K562 (cell line): Measurements from ENCODE around the gene SMAD3. TPM values are rescaled to one million over a fixed set of nuclear protein-coding genes. Genes with fewer than 3 reads are reported as not detected.

Source experiments
- ARID3A ChIP-seq: IDR thresholded peaks from 2 replicates; pipeline ENCODE4 v1.6.1; 2012; ENCODE audit warnings: low read depth, low read length, improper control_type of control experiment, borderline replicate concordance
- CBFB ChIP-seq: sonication (generic); formaldehyde crosslinking; IDR thresholded peaks from 2 replicates; pipeline ENCODE4 v1.4.0; 2020; ENCODE audit warnings: mild to moderate bottlenecking, missing genetic modification reagents
- COPS2 ChIP-seq: fragments of 450-650 bp; conservative IDR thresholded peaks from 2 replicates; pipeline ENCODE4 v1.6.1; 2016; ENCODE audit warnings: mild to moderate bottlenecking, moderate library complexity
- CXXC5 ChIP-seq: fragments of 250-450 bp; sonication (Bioruptor Pico); IDR thresholded peaks from 2 replicates; pipeline ENCODE4 v1.8.0; 2022; ENCODE audit warnings: inconsistent platforms, mild to moderate bottlenecking, moderate library complexity
- ELK3 ChIP-seq: fragments of 450-650 bp; formaldehyde crosslinking; IDR thresholded peaks from 2 replicates; pipeline ENCODE4 v1.4.0; 2020; ENCODE audit warnings: mild to moderate bottlenecking
- KLF6 ChIP-seq: fragments of 250-450 bp; sonication (Bioruptor Pico); IDR thresholded peaks from 2 replicates; pipeline ENCODE4 v1.4.0; 2020; ENCODE audit warnings: mild to moderate bottlenecking, moderate library complexity, borderline replicate concordance
- MBD2 ChIP-seq: sonication (generic); IDR thresholded peaks from 2 replicates; pipeline ENCODE4 v1.6.1; 2016; ENCODE audit warnings: low read depth, borderline replicate concordance
- NBN ChIP-seq: fragments of 450-650 bp; IDR thresholded peaks from 2 replicates; pipeline ENCODE4 v1.6.1; 2016; ENCODE audit warnings: low read depth, mild to moderate bottlenecking
- NCOA4 ChIP-seq: fragments of 450-650 bp; IDR thresholded peaks from 2 replicates; pipeline ENCODE4 v1.6.1; 2018; ENCODE audit warnings: mild to moderate bottlenecking; ENCODE audit not compliant: partially characterized antibody
- PATZ1 ChIP-seq: fragments of 250-450 bp; sonication (Bioruptor Pico); IDR thresholded peaks from 2 replicates; pipeline ENCODE4 v1.5.0; 2020; ENCODE audit warnings: mild to moderate bottlenecking, borderline replicate concordance
- RAD51 ChIP-seq: fragments of 450-650 bp; IDR thresholded peaks from 2 replicates; pipeline ENCODE4 v1.7.1; 2016; ENCODE audit warnings: low read depth, mild to moderate bottlenecking, borderline replicate concordance
- RFX1 ChIP-seq: fragments of 450-650 bp; IDR thresholded peaks from 2 replicates; pipeline ENCODE4 v1.6.1; 2016; ENCODE audit warnings: mild to moderate bottlenecking, moderate library complexity
- SMARCC2 ChIP-seq: fragments of 450-650 bp; IDR thresholded peaks from 2 replicates; pipeline ENCODE4 v1.6.1; 2017; ENCODE audit warnings: antibody characterized with exemption, moderate library complexity, mild to moderate bottlenecking, low read depth
- UBTF ChIP-seq, 2 experiments: IDR thresholded peaks; 2 replicates each; pipeline ENCODE4 v1.6.1; 2012; ENCODE audit warnings: improper control_type of control experiment in 2 of 2, low read depth in 2 of 2, low read length in 2 of 2, borderline replicate concordance in 1 of 2
- WHSC1 ChIP-seq: IDR thresholded peaks from one replicate; pipeline ENCODE4 v1.6.1; 2012; ENCODE audit warnings: low read length, control low read depth, inconsistent platforms
- ZEB2 ChIP-seq: fragments of 450-650 bp; IDR thresholded peaks from 2 replicates; pipeline ENCODE4 v1.6.1; 2016
- ZNF316 ChIP-seq: fragments of 450-650 bp; IDR thresholded peaks from 2 replicates; pipeline ENCODE4 v1.6.1; 2016
- ZNF444 ChIP-seq: fragments of 250-450 bp; sonication (Bioruptor Pico); IDR thresholded peaks from 2 replicates; pipeline ENCODE4 v1.4.0; 2020; ENCODE audit warnings: mild to moderate bottlenecking, moderate library complexity
- ZNF589 ChIP-seq: fragments of 200-800 bp; sonication (Bioruptor generic); IDR thresholded peaks from 2 replicates; pipeline ENCODE4 v1.6.1; 2016; ENCODE audit warnings: low read depth, missing genetic modification characterization, missing compliant biosample characterization
- ZNF644 ChIP-seq: fragments of 200-800 bp; sonication (Bioruptor generic); IDR thresholded peaks from 2 replicates; pipeline ENCODE4 v1.6.1; 2016; ENCODE audit warnings: low read depth, missing genetic modification characterization, missing compliant biosample characterization
- ZNF695 ChIP-seq: fragments of 450-650 bp; formaldehyde crosslinking; IDR thresholded peaks from 2 replicates; pipeline ENCODE4 v1.4.0; 2020; ENCODE audit warnings: mild to moderate bottlenecking, moderate library complexity
- polyA plus RNA-seq, 8 experiments: library from polyadenylated mRNA; depleted of rRNA in 4 of 8; stranded (reverse) in 5 of 8; unstranded in 3 of 8; fragments of >200 nt; fragmentation: Nextera tagmentation in 2 of 8; fragmentation: Illumina TruSeq in 1 of 8; extraction: Ambion mirVana in 2 of 8; extraction: Trizol in 1 of 8; gene quantifications; 2 replicates each; pipeline versions ENCODE4 v1.2.1 to v1.2.3, GENCODE V29; 2011 to 2014; ENCODE audit warnings: inconsistent platforms in 1 of 8, missing spikeins in 1 of 8
- total RNA-seq, 7 experiments: library from RNA; depleted of rRNA in 6 of 7; stranded (reverse); fragments of >200 nt in 6 of 7; fragmentation: Illumina TruSeq in 2 of 7; extraction: Trizol in 2 of 7; gene quantifications; 2 replicates each; pipeline versions ENCODE4 v1.2.1 to v1.2.3, GENCODE V29; 2011 to 2021; ENCODE audit warnings: low replicate concordance in 1 of 7

The SMAD3 gene
- total and polyA plus RNA-seq, 9 of the 15 experiments (the other 6 are each of a cell fraction or from before 2014, with no cell fraction given) = 4.3 to 39.2 (median 11.1) TPM

DNA sequence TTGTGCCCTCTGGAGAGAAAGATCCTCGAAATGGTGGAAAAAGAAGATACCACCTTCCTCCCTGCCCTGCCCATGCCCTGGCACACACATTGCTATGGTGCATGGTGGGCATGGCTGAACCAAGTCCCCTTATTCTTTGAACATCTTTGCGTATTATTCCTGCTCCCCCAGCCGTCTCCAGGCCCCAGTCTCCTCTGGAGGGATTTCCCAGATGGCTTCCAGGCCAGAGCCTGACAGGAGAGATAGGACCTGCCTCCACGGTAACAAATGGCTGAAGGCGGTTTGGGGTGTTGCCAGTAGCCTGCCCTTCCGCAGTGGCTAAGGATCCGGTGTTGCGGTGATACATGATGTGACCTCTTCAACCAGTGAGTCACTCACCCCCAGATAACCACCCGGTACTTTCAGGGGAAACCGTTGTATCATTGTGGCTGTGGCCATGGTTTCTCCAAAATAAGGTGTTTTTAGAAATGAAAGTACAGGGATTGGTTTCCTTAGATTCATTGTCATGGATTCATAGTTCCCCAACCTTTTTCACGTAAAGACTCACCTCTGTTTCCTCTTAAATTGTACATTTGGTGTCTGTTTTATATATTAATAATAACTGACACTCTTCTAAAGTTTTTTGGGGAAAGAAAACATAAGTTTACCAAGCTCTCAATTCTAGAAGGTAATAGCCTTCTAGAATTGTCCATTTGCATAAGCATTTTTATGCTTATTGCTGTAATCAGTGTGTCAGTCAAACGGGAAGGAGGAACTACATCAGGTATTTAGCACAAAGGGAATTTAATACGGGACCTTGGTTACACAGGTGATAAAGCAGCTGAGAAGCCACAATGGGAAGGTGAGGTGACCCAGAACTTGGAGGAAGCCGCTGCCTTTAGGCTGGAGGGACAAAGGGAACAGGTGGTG lies 25.9 kb downstream of the SMAD3 start (continued):
- TF ChIP-seq RFX1 (peak; percentile 88), ELK3 (CRISPR knock-in tag) (no peak), CXXC5 (CRISPR knock-in tag) (peak; percentile 89), ARID3A (peak; percentile 56; the same call in 1 of the 2 replicates), ZEB2 (peak; percentile 82), COPS2 (no peak), SMARCC2 (peak; percentile 99), WHSC1 (no peak), RAD51 (peak; percentile 71; the same call in 1 of the 2 replicates), ZNF644 (peak; percentile 92), NCOA4 (no peak), ZNF444 (CRISPR knock-in tag) (no peak), UBTF (IDR thresholded peaks at IDR 0.05; ENCODE audit: borderline replicate concordance in 1 of 2, low read depth in 2 of 2, low read length in 2 of 2) (peak in 1 of 2 experiments; percentile 67; a peak in 1 of 4 replicates), PATZ1 (CRISPR knock-in tag) (no peak), ZNF589 (peak; percentile 88), KLF6 (CRISPR knock-in tag) (no peak), NBN (peak; percentile 89), ZNF316 (peak; percentile 64; the same call in 1 of the 2 replicates), ZNF695 (CRISPR knock-in tag) (0 out of 2 replicates have a peak, but pooled peaks have one; percentile 38), MBD2 (peak; percentile 92), CBFB (CRISPR knock-in tag) (peak; percentile 98)
